ENCODE measurements around the gene SETD4. TPM values are rescaled to one million over a fixed set of nuclear protein-coding genes. Genes with fewer than 3 reads are reported as not detected.

The SETD4 gene
- total and polyA plus RNA-seq, 2 of the 8 experiments (the other 6 are each of a cell fraction or from before 2014, with no cell fraction given), result 20.1 to 46.6 TPM

DNA sequence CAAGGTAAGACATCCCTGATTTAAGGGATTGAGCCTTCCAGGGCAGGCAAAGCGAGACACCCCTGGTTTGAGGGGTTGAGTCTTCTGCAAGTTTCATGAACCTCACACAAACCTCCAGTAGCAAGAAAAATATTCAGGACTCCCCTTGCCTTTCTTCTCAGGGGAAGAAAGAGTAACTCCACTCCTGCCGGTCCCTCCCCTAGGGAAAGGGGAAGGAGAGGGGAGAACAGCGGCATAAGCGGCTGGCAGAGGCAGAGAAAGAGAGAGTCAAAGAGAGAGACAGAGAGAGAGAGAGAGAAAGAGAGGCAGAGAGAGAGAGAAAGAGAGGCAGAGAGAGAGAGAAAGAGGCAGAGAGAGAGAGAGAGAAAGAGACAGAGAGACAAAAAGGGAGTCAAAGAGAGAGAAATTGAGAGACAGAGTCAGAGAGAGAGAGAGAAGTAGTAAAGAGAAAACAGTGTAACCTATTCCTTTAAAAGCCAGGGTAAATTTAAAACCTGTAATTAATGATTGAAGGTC lies 45.1 kb upstream of the SETD4 start:
- no peaks in the 10 kb centered on the region for H3K79me1 ChIP-seq (ENCODE audit: low read depth, low read length)
- no peak overlapping the region for H3K4ac ChIP-seq (replicated peaks; ENCODE audit: insufficient read length, low read depth, low read length)
- peak overlapping the region; percentile 63 for H4K91ac ChIP-seq (replicated peaks; ENCODE audit: insufficient read length, low read length)
- H2AFZ ChIP-seq (ENCODE audit: low read length), result peak overlapping the region; percentile 34; the same call in 1 of the 2 replicates
- H3K14ac ChIP-seq (ENCODE audit: insufficient read length), result no peak overlapping the region
- peak overlapping the region; percentile 98 for H3K18ac ChIP-seq (ENCODE audit: extremely low read depth, low read length)
- no peak overlapping the region for H3K23ac ChIP-seq (ENCODE audit: insufficient read length)
- H2BK5ac ChIP-seq (ENCODE audit: low read depth, low read length), result peak overlapping the region; percentile 97
- CTCF ChIA-PET (ENCODE audit: partially characterized antibody), result interaction anchor here (0.6 to 3.2 kb wide), 22 partner anchors 9 to 1212 kb away, joined by 3 to 14 read pairs (median 4); partner anchors contain the start of gene SETD4
- POLR2A ChIA-PET (ENCODE audit: partially characterized antibody), result interaction anchor here (0.9 to 2.6 kb wide), 7 partner anchors 9 to 72 kb away, joined by 3 to 21 read pairs (median 4); partner anchors contain the start of gene SETD4
- no peaks in the 10 kb centered on the region for H4K20me1 ChIP-seq (replicated peaks in 1 of 2; ENCODE audit: control insufficient read depth in 1 of 2, insufficient read depth in 2 of 2, low read length in 2 of 2)
- DNase-seq (ENCODE audit: low read depth in 1 of 2, low spot score in 2 of 2), result no peak
- peaks cover 0 to 31% of the 10 kb centered on the region in 2 experiments; a peak in 2 of 4 replicates for H3K79me2 ChIP-seq (ENCODE audit: control insufficient read depth in 1 of 2, insufficient read depth in 2 of 2, low read length in 2 of 2)
- peak overlapping the region; percentile 36 to 82 (median 74) for H3K9ac ChIP-seq (replicated peaks in 1 of 4; ENCODE audit: extremely low read depth in 1 of 4, low read depth in 3 of 4, low read length in 3 of 4)
- H3K4me3 ChIP-seq (ENCODE audit: extremely low read depth in 1 of 4, insufficient read depth in 2 of 4, low read depth in 3 of 4, low read length in 4 of 4), result peak overlapping the region; percentile 42 to 82 (median 66)
- H2AK5ac ChIP-seq (ENCODE audit: low read depth, low read length), result peak overlapping the region; percentile 53; the same call in 1 of the 2 replicates
- no peak overlapping the region for H2BK120ac ChIP-seq (replicated peaks; ENCODE audit: low read depth, low read length)
- H4K8ac ChIP-seq (ENCODE audit: extremely low read depth, insufficient read depth, low read length), result no peak overlapping the region
- peak overlapping the region; percentile 98 for H3K4me2 ChIP-seq (ENCODE audit: insufficient read depth in 1 of 2, low read depth in 2 of 2, low read length in 2 of 2)
- no peak for FAIRE-seq
- TF ChIP-seq BCL11A (IDR thresholded peaks at IDR 0.05; ENCODE audit: low read depth in 2 of 2, low read length in 2 of 2), result no peak
- TF ChIP-seq TAF7 (optimal IDR thresholded peaks at IDR 0.05; ENCODE audit: borderline replicate concordance, low read depth, low read length), result no peak
- no peak for TF ChIP-seq EP300 (IDR thresholded peaks at IDR 0.05; ENCODE audit: borderline replicate concordance in 1 of 2, low read depth in 2 of 2, low read length in 2 of 2)
- TF ChIP-seq YY1 (IDR thresholded peaks at IDR 0.05; ENCODE audit: low read depth, low read length), result no peak
- TF ChIP-seq SRF (IDR thresholded peaks at IDR 0.05; ENCODE audit: low read depth, low read length), result no peak
- no peak for TF ChIP-seq SP2 (IDR thresholded peaks at IDR 0.05; ENCODE audit: low read length)
- TF ChIP-seq, protein P1, sequence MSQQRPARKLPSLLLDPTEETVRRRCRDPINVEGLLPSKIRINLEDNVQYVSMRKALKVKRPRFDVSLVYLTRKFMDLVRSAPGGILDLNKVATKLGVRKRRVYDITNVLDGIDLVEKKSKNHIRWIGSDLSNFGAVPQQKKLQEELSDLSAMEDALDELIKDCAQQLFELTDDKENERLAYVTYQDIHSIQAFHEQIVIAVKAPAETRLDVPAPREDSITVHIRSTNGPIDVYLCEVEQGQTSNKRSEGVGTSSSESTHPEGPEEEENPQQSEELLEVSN (IDR thresholded peaks at IDR 0.05), result no peak
- no peak for TF ChIP-seq NRF1 (IDR thresholded peaks at IDR 0.05; ENCODE audit: low read depth, low read length)
- no peak for TF ChIP-seq ZNF274 (IDR thresholded peaks at IDR 0.05; ENCODE audit: borderline replicate concordance, extremely low read depth, low read length)
- TF ChIP-seq, protein P2, sequence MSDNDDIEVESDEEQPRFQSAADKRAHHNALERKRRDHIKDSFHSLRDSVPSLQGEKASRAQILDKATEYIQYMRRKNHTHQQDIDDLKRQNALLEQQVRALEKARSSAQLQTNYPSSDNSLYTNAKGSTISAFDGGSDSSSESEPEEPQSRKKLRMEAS (IDR thresholded peaks at IDR 0.05), result no peak
- no peak overlapping the region for H4K5ac ChIP-seq (ENCODE audit: insufficient read length, low read depth, low read length)
- H3K27me3 ChIP-seq (replicated peaks in 1 of 4; ENCODE audit: control insufficient read depth in 3 of 4, extremely low read depth in 1 of 4, insufficient read depth in 3 of 4, low read length in 3 of 4), result no peaks in the 10 kb centered on the region
- H3K4me1 ChIP-seq (replicated peaks in 1 of 4; ENCODE audit: control insufficient read depth in 3 of 4, insufficient read depth in 4 of 4, low read length in 3 of 4), result peaks cover 0 to 14% (median 6%) of the 10 kb centered on the region in 4 experiments; a peak in 5 of 7 replicates
- peak overlapping the region; percentile 61; the same call in 1 of the 2 replicates for H3K27ac ChIP-seq (ENCODE audit: low read depth, low read length)
- peaks cover 6% of the 10 kb centered on the region for H3K23me2 ChIP-seq (ENCODE audit: low read depth, low read length)
- no peak overlapping the region for H3K56ac ChIP-seq (replicated peaks; ENCODE audit: insufficient read length, low read depth, low read length)
- 16% methylated on average over 2 of the region's 4 CpGs; no CpG with 5 or more reads in 1 of the 2 experiments for WGBS, 2 experiments (ENCODE audit: extremely low coverage in 1 of 2, insufficient coverage in 1 of 2, insufficient read length in 1 of 2, insufficient replicate concordance in 2 of 2, low coverage in 1 of 2, low lambda C conversion rate in 2 of 2, missing lambda C conversion rate in 1 of 2)
- H2BK20ac ChIP-seq (ENCODE audit: low read length), result peak overlapping the region; percentile 98; the same call in 1 of the 2 replicates
- peaks cover 3 to 9% of the 10 kb centered on the region in 2 experiments; a peak in 1 of 4 replicates for H3K9me3 ChIP-seq (ENCODE audit: insufficient read depth in 2 of 2, low read depth in 1 of 2, low read length in 1 of 2)
- H3K36me3 ChIP-seq (ENCODE audit: control insufficient read depth in 2 of 4, insufficient read depth in 4 of 4, low read length in 3 of 4), result peaks cover 0 to 29% (median 13%) of the 10 kb centered on the region in 4 experiments; a peak in 5 of 8 replicates
- peak overlapping the region; percentile 97; the same call in 1 of the 2 replicates for H2BK15ac ChIP-seq (ENCODE audit: low read length)
- peak overlapping the region; percentile 99 for H2BK12ac ChIP-seq (ENCODE audit: low read depth, low read length)
